ENCODE data around the gene UCKL1.
"Not testable (repeated sequence)": the region's sequence is repeated elsewhere in the genome, so short reads cannot be mapped to it uniquely, and the experiment has no call there.

UCKL1 gene

GRCh38 chr20:63955827-63956663, at the start of gene UCKL1:
UCKL1 (minus strand) TSS chr20:63956416; CDS start chr20:63956372, 44 bp downstream.
- DNase-seq = peak; percentile 90

- DNase-seq = no peak
These were observed 49.2 kb upstream of the UCKL1 start for GRCh38 chr20:64005394-64005793.

GRCh38 chr20:64003960-64004725, 47.9 kb upstream of the UCKL1 start:
- no peak for DNase-seq

- DNase-seq = no peak
These were observed 45.4 kb upstream of the UCKL1 start for GRCh38 chr20:64001607-64002011.

- DNase-seq = no peak
These were observed 44.7 kb upstream of the UCKL1 start for GRCh38 chr20:64000906-64001305.

GRCh38 chr20:63982937-63983336, 26.7 kb upstream of the UCKL1 start:
- DNase-seq = no peak

- peak; percentile 94 for DNase-seq
These were observed 24.9 kb upstream of the UCKL1 start, which contains the start of gene PRPF6 for GRCh38 chr20:63980806-63981728. PRPF6 (plus strand) TSS chr20:63981132; CDS start chr20:63981246, 114 bp downstream.

- no peak for DNase-seq
These were observed 24.1 kb upstream of the UCKL1 start for GRCh38 chr20:63980317-63980805.

- peak; percentile 58 for DNase-seq
These were observed 23.5 kb upstream of the UCKL1 start, which contains the start of gene SAMD10 for GRCh38 chr20:63979557-63980316. SAMD10 (minus strand) TSS chr20:63979642; CDS start chr20:63979467, 175 bp downstream.

GRCh38 chr20:63979229-63979556, 23.0 kb upstream of the UCKL1 start:
- no peak for DNase-seq

- DNase-seq = no peak
These were observed 22.4 kb upstream of the UCKL1 start for GRCh38 chr20:63978319-63979228.

- DNase-seq = peak; percentile 50
These were observed 21.6 kb upstream of the UCKL1 start for GRCh38 chr20:63977739-63978276.

- no peak for DNase-seq
These were observed 20.9 kb upstream of the UCKL1 start for GRCh38 chr20:63976980-63977738.

GRCh38 chr20:63976511-63976910, 20.3 kb upstream of the UCKL1 start:
- not testable (repeated sequence) for DNase-seq

- no peak for DNase-seq
These were observed 18.4 kb upstream of the UCKL1 start for GRCh38 chr20:63974402-63975200.

- DNase-seq = peak; percentile 79
These were observed 17.6 kb upstream of the UCKL1 start for GRCh38 chr20:63973636-63974401.

GRCh38 chr20:63973160-63973479, 16.9 kb upstream of the UCKL1 start:
- no peak for DNase-seq
